ENCODE data around the gene STX18.
"Not testable (repeated sequence)": the region's sequence is repeated elsewhere in the genome, so short reads cannot be mapped to it uniquely, and the experiment has no call there.

Gene STX18

GRCh38 chr4:4507923-4508322 is 33.9 kb downstream of the STX18 start:
- no peak for DNase-seq (ENCODE audit: low read depth in 2 of 2)

GRCh38 chr4:4507403-4507802 is 34.4 kb downstream of the STX18 start:
- DNase-seq (ENCODE audit: low read depth in 2 of 2) = no peak

- DNase-seq (ENCODE audit: low read depth in 2 of 2) = no peak
Observed at GRCh38 chr4:4506961-4507360, 34.9 kb downstream of the STX18 start.

- DNase-seq (ENCODE audit: low read depth in 2 of 2) = not testable (repeated sequence)
Observed at GRCh38 chr4:4505211-4505610, 36.6 kb downstream of the STX18 start.

GRCh38 chr4:4504783-4505182 is 37.1 kb downstream of the STX18 start:
- DNase-seq (ENCODE audit: low read depth in 2 of 2) = no peak

GRCh38 chr4:4502694-4503311 is 39.0 kb downstream of the STX18 start:
- DNase-seq (ENCODE audit: low read depth in 2 of 2) = no peak

- no peak for DNase-seq (ENCODE audit: low read depth in 2 of 2)
Observed at GRCh38 chr4:4501679-4502078, 40.2 kb downstream of the STX18 start.

- DNase-seq (ENCODE audit: low read depth in 2 of 2) = no peak
Observed at GRCh38 chr4:4499438-4500123, 42.3 kb downstream of the STX18 start.

GRCh38 chr4:4496592-4497372 is 45.1 kb downstream of the STX18 start:
- no peak for DNase-seq (ENCODE audit: low read depth in 2 of 2)

- no peak for DNase-seq (ENCODE audit: low read depth in 2 of 2)
Observed at GRCh38 chr4:4494882-4495281, 47.0 kb downstream of the STX18 start.

GRCh38 chr4:4492161-4492847 is 49.5 kb downstream of the STX18 start:
- no peak for DNase-seq (ENCODE audit: low read depth in 2 of 2)

- no peak for DNase-seq (ENCODE audit: low read depth in 2 of 2)
Observed at GRCh38 chr4:4491396-4491893, 50.4 kb downstream of the STX18 start.

GRCh38 chr4:4490816-4491215 is 51.0 kb downstream of the STX18 start:
- no peak for DNase-seq (ENCODE audit: low read depth in 2 of 2)

GRCh38 chr4:4490041-4490440 is 51.8 kb downstream of the STX18 start:
- no peak for DNase-seq (ENCODE audit: low read depth in 2 of 2)

GRCh38 chr4:4488405-4489404 is 53.1 kb downstream of the STX18 start:
- peak; percentile 49 to 69 for DNase-seq (ENCODE audit: low read depth in 2 of 2)

GRCh38 chr4:4486969-4487368 is 54.9 kb downstream of the STX18 start:
- no peak for DNase-seq (ENCODE audit: low read depth in 2 of 2)

- DNase-seq (ENCODE audit: low read depth in 2 of 2) = no peak
Observed at GRCh38 chr4:4485806-4486205, 56.0 kb downstream of the STX18 start.

GRCh38 chr4:4481399-4481994 is 60.4 kb downstream of the STX18 start:
- DNase-seq (ENCODE audit: low read depth in 2 of 2) = no peak

- DNase-seq (ENCODE audit: low read depth in 2 of 2) = no peak
Observed at GRCh38 chr4:4480685-4481398, 61.0 kb downstream of the STX18 start.

GRCh38 chr4:4480205-4480604 is 61.6 kb downstream of the STX18 start:
- DNase-seq (ENCODE audit: low read depth in 2 of 2) = no peak

All from stimulated activated CD4-positive, alpha-beta T cell treated with anti-CD3 and anti-CD28 coated beads, Interleukin-15, amount 100 ng/mL, for 48 hours (primary cell).